OCI-LY7 (cell line): Measurements from ENCODE around the gene PHOX2B. TPM values are rescaled to one million over a fixed set of nuclear protein-coding genes. Genes with fewer than 3 reads are reported as not detected.

Source experiments
- BruUV-seq: library from RNA; stranded (reverse); fragments of 400-500 nt; replicated peaks from 2 replicates; lab custom pipeline; 2021; lab: Mats Ljungman, UMichigan
- CTCF ChIA-PET: fragments of 300-600 bp; sonication (Branson Sonifier 250); formaldehyde crosslinking; loops from one replicate; lab custom pipeline; 2022; ENCODE audit warnings: antibody characterized with exemption; ENCODE audit not compliant: unreplicated experiment; lab: Charles Lee
- POLR2A ChIA-PET: fragments of 300-600 bp; sonication (Branson Sonifier 250); formaldehyde crosslinking; loops from one replicate; lab custom pipeline; 2022; ENCODE audit warnings: antibody characterized with exemption; lab: Charles Lee
- DNase-seq: peaks from one replicate; pipeline ENCODE4 v3.0.0-alpha.2; 2015; ENCODE audit warnings: low spot score
- H2AFZ ChIP-seq: fragments of 200-600 bp; sonication (generic), shearing (Covaris generic); 2 replicates; pipeline ENCODE4 v1.6.1; 2014; ENCODE audit warnings: mild to moderate bottlenecking, antibody characterized with exemption, low read length, moderate library complexity
- H3K27ac ChIP-seq: fragments of 200-600 bp; sonication (generic); 2 replicates; pipeline ENCODE4 v1.5.1; 2014; ENCODE audit warnings: mixed run types, low read depth, mild to moderate bottlenecking, moderate library complexity, low read length, inconsistent platforms; ENCODE audit not compliant: poor library complexity, severe bottlenecking
- H3K36me3 ChIP-seq: fragments of 200-600 bp; sonication (generic); 2 replicates; pipeline ENCODE4 v1.6.1; 2014; ENCODE audit warnings: mild to moderate bottlenecking, antibody characterized with exemption, low read length, moderate library complexity, mixed read lengths; ENCODE audit not compliant: insufficient read depth
- H3K4me1 ChIP-seq: fragments of 200-600 bp; sonication (generic); 2 replicates; pipeline ENCODE4 v1.5.1; 2014; ENCODE audit warnings: mild to moderate bottlenecking, low read length; ENCODE audit not compliant: insufficient read depth, poor library complexity, severe bottlenecking
- H3K4me2 ChIP-seq: fragments of 200-600 bp; sonication (generic); 2 replicates; pipeline ENCODE4 v1.6.1; 2014; ENCODE audit warnings: mild to moderate bottlenecking, low read length
- H3K4me3 ChIP-seq: fragments of 200-600 bp; sonication (generic); 2 replicates; pipeline ENCODE4 v1.5.1; 2014; ENCODE audit warnings: mild to moderate bottlenecking, low read depth, low read length; ENCODE audit not compliant: poor library complexity, severe bottlenecking
- H3K79me2 ChIP-seq: fragments of 200-600 bp; sonication (generic); 2 replicates; pipeline ENCODE4 v1.6.1; 2016; ENCODE audit warnings: low read depth, mild to moderate bottlenecking, low read length, moderate library complexity, mixed read lengths; ENCODE audit not compliant: insufficient read depth
- H3K9me2 ChIP-seq: fragments of 200-600 bp; sonication (generic); 2 replicates; pipeline ENCODE4 v1.6.1; 2016; ENCODE audit warnings: mild to moderate bottlenecking, low read length, mixed read lengths; ENCODE audit not compliant: insufficient read depth
- H3K9me3 ChIP-seq: fragments of 200-600 bp; sonication (generic); 2 replicates; pipeline ENCODE4 v1.6.1; 2014; ENCODE audit warnings: mild to moderate bottlenecking, mixed run types, low read length, mixed read lengths
- H4K20me1 ChIP-seq: fragments of 200-600 bp; sonication (generic); 2 replicates; pipeline ENCODE4 v1.6.1; 2014; ENCODE audit warnings: mild to moderate bottlenecking, antibody characterized with exemption, low read length, moderate library complexity, mixed read lengths; ENCODE audit not compliant: insufficient read depth
- EZH2phosphoT487 ChIP-seq: fragments of 200-600 bp; sonication (generic); IDR thresholded peaks from 2 replicates; pipeline ENCODE4 v1.6.1; 2018; ENCODE audit warnings: low read depth, borderline replicate concordance, mild to moderate bottlenecking, mixed run types, antibody characterized with exemption, low read length, moderate library complexity, mixed read lengths
- intact Hi-C: fragments of 100-400 bp; cut with micrococcal nuclease; formaldehyde crosslinking; loops from one replicate; pipeline ENCODE4 v1.10.0; 2022; ENCODE audit not compliant: unreplicated experiment
- total RNA-seq, 2 experiments: library from RNA; depleted of rRNA in 1 of 2; stranded (reverse); fragments of >200 nt in 1 of 2; shearing (Covaris generic) in 1 of 2; gene quantifications; 2 replicates each; pipeline ENCODE4 v1.2.3, GENCODE V29; 2014 to 2022
- TF ChIP-seq, protein P1 (sequence below): fragments of 200-600 bp; sonication (generic); conservative IDR thresholded peaks from 2 replicates; pipeline ENCODE4 v1.5.1; 2014; ENCODE audit warnings: mild to moderate bottlenecking, antibody characterized with exemption, low read length, moderate library complexity, mixed read lengths

Gene PHOX2B
- total RNA-seq, 2 experiments from 2014 or later = not detected

DNA sequence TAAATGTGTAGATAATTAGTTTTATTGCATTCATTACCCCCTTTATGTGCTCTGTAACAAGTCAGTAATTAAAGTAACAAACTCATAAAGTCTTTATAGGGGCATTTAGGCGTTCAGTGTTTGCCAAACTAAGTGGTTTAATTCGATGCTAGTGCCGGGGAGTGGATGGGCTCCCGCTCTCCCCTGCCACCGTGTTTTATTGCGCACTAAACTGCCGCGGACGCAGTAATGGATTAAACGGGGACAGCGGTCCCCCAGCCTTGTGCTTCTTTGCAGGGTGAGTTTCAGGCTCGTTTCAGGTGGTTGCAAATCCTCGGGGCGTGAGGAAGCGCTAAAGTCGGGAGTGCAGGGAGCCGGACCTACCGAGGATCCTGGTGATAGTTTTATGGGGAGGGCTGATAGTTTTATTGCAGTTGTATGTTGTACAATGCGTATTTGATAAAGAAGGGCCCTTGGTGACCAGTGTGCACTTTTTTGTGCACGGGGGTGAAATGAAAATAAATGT is 1.6 kb upstream of the PHOX2B start:
- Histone ChIP-seq H3K9me2 (no peaks in the 10 kb centered on the region), H2AFZ (no peak overlapping the region), H3K4me3 (no peak overlapping the region), H3K79me2 (no peaks in the 10 kb centered on the region), H3K27ac (no peak overlapping the region), H4K20me1 (no peaks in the 10 kb centered on the region), H3K4me1 (no peaks in the 10 kb centered on the region), H3K9me3 (no peaks in the 10 kb centered on the region), H3K36me3 (no peaks in the 10 kb centered on the region), H3K4me2 (no peak overlapping the region)
- DNase-seq = no peak
- ChIA-PET POLR2A (no interaction called here), CTCF (no interaction called here)
- TF ChIP-seq EZH2phosphoT487 = no peak
- TF ChIP-seq, protein P1, sequence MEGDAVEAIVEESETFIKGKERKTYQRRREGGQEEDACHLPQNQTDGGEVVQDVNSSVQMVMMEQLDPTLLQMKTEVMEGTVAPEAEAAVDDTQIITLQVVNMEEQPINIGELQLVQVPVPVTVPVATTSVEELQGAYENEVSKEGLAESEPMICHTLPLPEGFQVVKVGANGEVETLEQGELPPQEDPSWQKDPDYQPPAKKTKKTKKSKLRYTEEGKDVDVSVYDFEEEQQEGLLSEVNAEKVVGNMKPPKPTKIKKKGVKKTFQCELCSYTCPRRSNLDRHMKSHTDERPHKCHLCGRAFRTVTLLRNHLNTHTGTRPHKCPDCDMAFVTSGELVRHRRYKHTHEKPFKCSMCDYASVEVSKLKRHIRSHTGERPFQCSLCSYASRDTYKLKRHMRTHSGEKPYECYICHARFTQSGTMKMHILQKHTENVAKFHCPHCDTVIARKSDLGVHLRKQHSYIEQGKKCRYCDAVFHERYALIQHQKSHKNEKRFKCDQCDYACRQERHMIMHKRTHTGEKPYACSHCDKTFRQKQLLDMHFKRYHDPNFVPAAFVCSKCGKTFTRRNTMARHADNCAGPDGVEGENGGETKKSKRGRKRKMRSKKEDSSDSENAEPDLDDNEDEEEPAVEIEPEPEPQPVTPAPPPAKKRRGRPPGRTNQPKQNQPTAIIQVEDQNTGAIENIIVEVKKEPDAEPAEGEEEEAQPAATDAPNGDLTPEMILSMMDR = no peak
- BruUV-seq = no TSS peak
- intact Hi-C loops = no loop called here

DNA sequence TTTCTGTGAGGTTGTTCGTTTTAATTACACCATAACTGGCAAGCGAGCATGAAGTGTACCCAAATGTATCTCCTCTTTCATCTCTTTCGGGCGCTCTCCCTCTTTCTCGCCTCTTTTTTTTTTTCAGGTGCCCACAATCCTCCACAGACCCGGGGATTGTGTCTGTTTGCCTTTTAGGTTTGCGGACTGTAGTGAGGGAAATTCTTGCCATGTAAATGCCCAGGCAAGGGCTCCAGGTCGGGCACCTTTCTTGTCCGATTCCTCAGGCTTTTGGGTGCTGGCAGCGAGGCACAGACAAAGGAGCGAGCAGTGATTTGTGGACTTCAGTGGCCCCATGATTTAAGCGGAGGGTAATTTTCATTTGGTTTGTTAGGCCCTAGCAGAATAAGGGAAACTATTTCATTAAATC is 1.1 kb upstream of the PHOX2B start:
- H3K9me3 ChIP-seq = no peaks in the 10 kb centered on the region
- H3K4me3 ChIP-seq = no peak overlapping the region
- no peak for DNase-seq
- no TSS peak for BruUV-seq
- TF ChIP-seq EZH2phosphoT487 = no peak
- TF ChIP-seq, protein P1 = no peak
- intact Hi-C loops = no loop called here
- H3K4me1 ChIP-seq = no peaks in the 10 kb centered on the region
- H3K4me2 ChIP-seq = no peak overlapping the region
- CTCF ChIA-PET = no interaction called here
- H3K27ac ChIP-seq = no peak overlapping the region
- no peak overlapping the region for H2AFZ ChIP-seq
- POLR2A ChIA-PET = no interaction called here
- no peaks in the 10 kb centered on the region for H4K20me1 ChIP-seq
- H3K79me2 ChIP-seq = no peaks in the 10 kb centered on the region
- no peaks in the 10 kb centered on the region for H3K36me3 ChIP-seq
- H3K9me2 ChIP-seq = no peaks in the 10 kb centered on the region

DNA sequence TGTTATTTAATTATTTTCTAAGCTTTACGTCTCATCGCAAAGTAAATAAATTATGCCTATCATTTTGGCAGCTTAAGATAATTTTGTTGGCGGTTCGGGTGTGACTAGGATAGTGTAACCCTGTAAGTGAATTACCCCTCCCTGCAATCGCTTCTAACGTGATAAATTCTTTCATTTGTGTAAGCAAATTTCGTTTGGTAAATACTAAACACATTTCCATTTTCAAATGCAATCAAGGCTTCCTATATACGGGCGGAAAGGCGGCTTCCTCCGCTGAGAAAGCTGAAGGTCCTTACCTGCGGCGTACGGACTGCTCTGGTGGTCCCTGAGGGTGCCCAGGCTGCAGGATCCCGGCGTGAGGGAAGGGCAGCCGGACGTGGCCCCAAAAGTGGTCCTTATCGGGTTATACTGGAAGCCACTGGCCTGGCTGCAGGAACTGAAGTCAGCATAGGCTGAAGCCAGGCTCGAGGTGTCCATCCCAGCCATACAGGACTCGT is 403 bp downstream of the PHOX2B start:
- ChIA-PET POLR2A (no interaction called here), CTCF (no interaction called here)
- no peak overlapping the region for H3K4me3 ChIP-seq
- intact Hi-C loops = no loop called here
- no peaks in the 10 kb centered on the region for H3K4me1 ChIP-seq
- H3K79me2 ChIP-seq = no peaks in the 10 kb centered on the region
- no peak overlapping the region for H2AFZ ChIP-seq
- H3K36me3 ChIP-seq = no peaks in the 10 kb centered on the region
- no peak overlapping the region for H3K4me2 ChIP-seq
- no peaks in the 10 kb centered on the region for H3K9me2 ChIP-seq
- no peak overlapping the region for H3K27ac ChIP-seq
- H3K9me3 ChIP-seq = no peaks in the 10 kb centered on the region
- H4K20me1 ChIP-seq = no peaks in the 10 kb centered on the region
- DNase-seq = no peak
- no peak for TF ChIP-seq EZH2phosphoT487
- TF ChIP-seq, protein P1 = no peak
- no TSS peak for BruUV-seq
